Choroid plexus epithelial cell (primary cell): Measurements from ENCODE around the gene ZFP36L2.

ENCODE experiments used
- DNase-seq: peaks from one replicate; pipeline ENCODE4 v3.0.0-alpha.2; 2010; ENCODE audit warnings: low read depth
- H3K4me3 ChIP-seq: 2 replicates; pipeline ENCODE4 v1.5.1; 2011; ENCODE audit warnings: low read depth, mild to moderate bottlenecking, control low read depth, low read length, moderate library complexity
- CTCF ChIP-seq: conservative IDR thresholded peaks from 2 replicates; pipeline ENCODE4 v1.5.1; 2011; ENCODE audit warnings: low read depth, mild to moderate bottlenecking, control low read depth, inconsistent platforms, low read length, moderate library complexity

Gene ZFP36L2

GRCh38 chr2:43269706-43270105 is 43.3 kb upstream of the ZFP36L2 start:
- no peak for TF ChIP-seq CTCF
- H3K4me3 ChIP-seq, result no peak overlapping the region
- peak; percentile 95 for DNase-seq

- TF ChIP-seq CTCF, result no peak
- peak overlapping the region; percentile 11 for H3K4me3 ChIP-seq
- DNase-seq, result peak; percentile 99
Observed at GRCh38 chr2:43269074-43269572, 42.7 kb upstream of the ZFP36L2 start.

GRCh38 chr2:43268066-43268953 is 41.9 kb upstream of the ZFP36L2 start:
- H3K4me3 ChIP-seq, result peak overlapping the region; percentile 11
- no peak for TF ChIP-seq CTCF
- no peak for DNase-seq

- no peak overlapping the region for H3K4me3 ChIP-seq
- DNase-seq, result no peak
- no peak for TF ChIP-seq CTCF
Observed at GRCh38 chr2:43267381-43267780, 41.0 kb upstream of the ZFP36L2 start.

GRCh38 chr2:43266711-43267111 is 40.3 kb upstream of the ZFP36L2 start:
- TF ChIP-seq CTCF, result no peak
- H3K4me3 ChIP-seq, result no peak overlapping the region
- DNase-seq, result no peak

GRCh38 chr2:43265421-43265820 is 39.0 kb upstream of the ZFP36L2 start:
- no peak overlapping the region for H3K4me3 ChIP-seq
- DNase-seq, result peak; percentile 55
- TF ChIP-seq CTCF, result no peak

- no peak overlapping the region for H3K4me3 ChIP-seq
- DNase-seq, result peak; percentile 56
- no peak for TF ChIP-seq CTCF
Observed at GRCh38 chr2:43265001-43265400, 38.6 kb upstream of the ZFP36L2 start.
